Activated naive CD8-positive, alpha-beta T cell treated with anti-CD3 and anti-CD28 coated beads, Interleukin-2, amount 10 ng/mL, durations not matched to agents 7 days and 5 days (primary cell): ENCODE results near the gene CYP19A1. TPM values are rescaled to one million over a fixed set of nuclear protein-coding genes. Genes with fewer than 3 reads are reported as not detected.

Experiments
- ATAC-seq: fragments of 150-1000 bp; cut with Tn5 transposase; one replicate; pipeline ENCODE4 v1.10.0; 2021; ENCODE audit warnings: low read depth, moderate library complexity
- POLR2A ChIA-PET: fragments of 350-600 bp; sonication (Branson Sonifier 250); formaldehyde crosslinking; loops from one replicate; lab custom pipeline; 2021; ENCODE audit warnings: antibody characterized with exemption; lab: Charles Lee
- DNase-seq: peaks from one replicate; pipeline ENCODE4 v3.0.0; 2021
- H3K27ac Mint-ChIP-seq: one replicate; pipeline ENCODE4 v1.8.0; 2022; ENCODE audit warnings: mild to moderate bottlenecking, mixed read lengths
- H3K27me3 Mint-ChIP-seq: one replicate; pipeline ENCODE4 v1.8.0; 2022; ENCODE audit warnings: mild to moderate bottlenecking, moderate library complexity, mixed read lengths
- H3K36me3 Mint-ChIP-seq: one replicate; pipeline ENCODE4 v1.8.0; 2021; ENCODE audit warnings: mild to moderate bottlenecking, mixed read lengths
- H3K4me1 Mint-ChIP-seq: one replicate; pipeline ENCODE4 v1.8.0; 2021; ENCODE audit warnings: mixed read lengths
- H3K4me3 Mint-ChIP-seq: one replicate; pipeline ENCODE4 v1.8.0; 2022; ENCODE audit warnings: mild to moderate bottlenecking, moderate library complexity, mixed read lengths
- H3K9me3 Mint-ChIP-seq: one replicate; pipeline ENCODE4 v1.8.0; 2021; ENCODE audit warnings: mixed read lengths
- total RNA-seq, 2 experiments: library from RNA; stranded (reverse); gene quantifications; one replicate each; pipeline ENCODE4 v1.2.3, GENCODE V29; 2021

The CYP19A1 gene
- not detected for total RNA-seq

GRCh38 chr15:51338496-51338895, at the start of gene CYP19A1:
Gene CYP19A1, minus strand, starts transcription at chr15:51338596. Its CDS starts 95,684 bp downstream, at chr15:51242912.
- POLR2A ChIA-PET: no interaction called here
- H3K27me3 Mint-ChIP-seq: peaks cover 35% of the 10 kb centered on the region
- peaks cover 3% of the 10 kb centered on the region for H3K4me1 Mint-ChIP-seq
- no peak for DNase-seq
- no peak within 1 kb of the TSS for H3K4me3 Mint-ChIP-seq
- H3K27ac Mint-ChIP-seq: no peak within 1 kb of the TSS
- H3K36me3 Mint-ChIP-seq: no peaks in the 10 kb centered on the region
- ATAC-seq: no peak
- H3K9me3 Mint-ChIP-seq: peaks cover 2% of the 10 kb centered on the region

GRCh38 chr15:51387699-51388041, 49.3 kb upstream of the CYP19A1 start:
- ATAC-seq: no peak
- H3K9me3 Mint-ChIP-seq: no peaks in the 10 kb centered on the region
- H3K4me3 Mint-ChIP-seq: no peak overlapping the region
- no peak for DNase-seq
- H3K27ac Mint-ChIP-seq: no peak overlapping the region
- peaks cover 4% of the 10 kb centered on the region for H3K4me1 Mint-ChIP-seq
- POLR2A ChIA-PET: no interaction called here
- H3K36me3 Mint-ChIP-seq: no peaks in the 10 kb centered on the region
- H3K27me3 Mint-ChIP-seq: peaks cover 7% of the 10 kb centered on the region

- no peak overlapping the region for H3K4me3 Mint-ChIP-seq
- DNase-seq (no peak), ATAC-seq (no peak)
- no peak overlapping the region for H3K27ac Mint-ChIP-seq
- POLR2A ChIA-PET: interaction anchor here (0.6 kb wide), 1 partner anchor 224 kb away, joined by 3 read pairs; no protein-coding TSS in a partner anchor
- peaks cover 4% of the 10 kb centered on the region for H3K4me1 Mint-ChIP-seq
- H3K9me3 Mint-ChIP-seq: no peaks in the 10 kb centered on the region
- H3K36me3 Mint-ChIP-seq: no peaks in the 10 kb centered on the region
- peaks cover 12% of the 10 kb centered on the region for H3K27me3 Mint-ChIP-seq
Measured at GRCh38 chr15:51386960-51387698, 48.7 kb upstream of the CYP19A1 start.

- no peaks in the 10 kb centered on the region for H3K9me3 Mint-ChIP-seq
- POLR2A ChIA-PET: no interaction called here
- no peak overlapping the region for H3K4me3 Mint-ChIP-seq
- H3K4me1 Mint-ChIP-seq: peaks cover 4% of the 10 kb centered on the region
- H3K27me3 Mint-ChIP-seq: peaks cover 16% of the 10 kb centered on the region
- DNase-seq (no peak), ATAC-seq (no peak)
- H3K36me3 Mint-ChIP-seq: no peaks in the 10 kb centered on the region
- H3K27ac Mint-ChIP-seq: no peak overlapping the region
Measured at GRCh38 chr15:51386486-51386885, 48.1 kb upstream of the CYP19A1 start.

GRCh38 chr15:51386029-51386428, 47.6 kb upstream of the CYP19A1 start:
- POLR2A ChIA-PET: no interaction called here
- Mint-ChIP-seq H3K27me3 (peaks cover 16% of the 10 kb centered on the region), H3K9me3 (no peaks in the 10 kb centered on the region), H3K36me3 (no peaks in the 10 kb centered on the region), H3K4me1 (peaks cover 6% of the 10 kb centered on the region), H3K4me3 (no peak overlapping the region), H3K27ac (no peak overlapping the region)
- DNase-seq: no peak
- no peak for ATAC-seq

GRCh38 chr15:51382787-51383186, 44.4 kb upstream of the CYP19A1 start:
- Mint-ChIP-seq H3K27ac (no peak overlapping the region), H3K36me3 (no peaks in the 10 kb centered on the region), H3K27me3 (peaks cover 18% of the 10 kb centered on the region), H3K4me1 (peaks cover 2% of the 10 kb centered on the region), H3K9me3 (no peaks in the 10 kb centered on the region), H3K4me3 (no peak overlapping the region)
- POLR2A ChIA-PET: no interaction called here
- ATAC-seq (no peak), DNase-seq (no peak)

- Mint-ChIP-seq H3K27me3 (peaks cover 18% of the 10 kb centered on the region), H3K4me3 (no peak overlapping the region), H3K36me3 (no peaks in the 10 kb centered on the region), H3K9me3 (no peaks in the 10 kb centered on the region), H3K4me1 (peaks cover 2% of the 10 kb centered on the region), H3K27ac (no peak overlapping the region)
- DNase-seq: no peak
- POLR2A ChIA-PET: no interaction called here
- peak; percentile 50 for ATAC-seq
Measured at GRCh38 chr15:51380999-51381806, 42.8 kb upstream of the CYP19A1 start.

GRCh38 chr15:51379390-51379789, 41.0 kb upstream of the CYP19A1 start:
- Mint-ChIP-seq H3K9me3 (no peaks in the 10 kb centered on the region), H3K4me3 (no peak overlapping the region), H3K27me3 (peaks cover 18% of the 10 kb centered on the region), H3K36me3 (no peaks in the 10 kb centered on the region), H3K27ac (no peak overlapping the region), H3K4me1 (peaks cover 2% of the 10 kb centered on the region)
- POLR2A ChIA-PET: no interaction called here
- no peak for DNase-seq
- no peak for ATAC-seq

- POLR2A ChIA-PET: no interaction called here
- Mint-ChIP-seq H3K27me3 (peaks cover 16% of the 10 kb centered on the region), H3K9me3 (no peaks in the 10 kb centered on the region), H3K4me3 (no peak overlapping the region), H3K4me1 (peaks cover 2% of the 10 kb centered on the region), H3K36me3 (no peaks in the 10 kb centered on the region), H3K27ac (no peak overlapping the region)
- DNase-seq (no peak), ATAC-seq (no peak)
Measured at GRCh38 chr15:51378406-51378805, 40.0 kb upstream of the CYP19A1 start.

GRCh38 chr15:51377038-51377786, 38.8 kb upstream of the CYP19A1 start:
- Mint-ChIP-seq H3K9me3 (no peaks in the 10 kb centered on the region), H3K4me1 (peaks cover 2% of the 10 kb centered on the region), H3K36me3 (no peaks in the 10 kb centered on the region), H3K27me3 (peaks cover 7% of the 10 kb centered on the region), H3K4me3 (no peak overlapping the region), H3K27ac (no peak overlapping the region)
- ATAC-seq (no peak), DNase-seq (no peak)
- POLR2A ChIA-PET: no interaction called here

GRCh38 chr15:51375966-51376640, 37.7 kb upstream of the CYP19A1 start:
- H3K4me1 Mint-ChIP-seq: no peaks in the 10 kb centered on the region
- ATAC-seq: no peak
- no peak overlapping the region for H3K4me3 Mint-ChIP-seq
- H3K36me3 Mint-ChIP-seq: no peaks in the 10 kb centered on the region
- H3K27ac Mint-ChIP-seq: no peak overlapping the region
- peaks cover 2% of the 10 kb centered on the region for H3K27me3 Mint-ChIP-seq
- H3K9me3 Mint-ChIP-seq: no peaks in the 10 kb centered on the region
- no peak for DNase-seq
- POLR2A ChIA-PET: no interaction called here

GRCh38 chr15:51374131-51374530, 35.7 kb upstream of the CYP19A1 start:
- no peak for DNase-seq
- H3K9me3 Mint-ChIP-seq: no peaks in the 10 kb centered on the region
- POLR2A ChIA-PET: no interaction called here
- no peak overlapping the region for H3K4me3 Mint-ChIP-seq
- H3K27me3 Mint-ChIP-seq: no peaks in the 10 kb centered on the region
- no peaks in the 10 kb centered on the region for H3K36me3 Mint-ChIP-seq
- peaks cover 2% of the 10 kb centered on the region for H3K4me1 Mint-ChIP-seq
- ATAC-seq: no peak
- no peak overlapping the region for H3K27ac Mint-ChIP-seq

- no peak for ATAC-seq
- no peaks in the 10 kb centered on the region for H3K27me3 Mint-ChIP-seq
- DNase-seq: no peak
- H3K9me3 Mint-ChIP-seq: no peaks in the 10 kb centered on the region
- peaks cover 2% of the 10 kb centered on the region for H3K4me1 Mint-ChIP-seq
- POLR2A ChIA-PET: no interaction called here
- H3K27ac Mint-ChIP-seq: no peak overlapping the region
- H3K4me3 Mint-ChIP-seq: no peak overlapping the region
- H3K36me3 Mint-ChIP-seq: no peaks in the 10 kb centered on the region
Measured at GRCh38 chr15:51371266-51371665, 32.9 kb upstream of the CYP19A1 start.
